ENCODE data around the gene MAP2K4.

MAP2K4 gene

GRCh38 chr17:12078791-12079190 lies 58.1 kb downstream of the MAP2K4 start:
- Histone ChIP-seq H3K14ac (ENCODE audit: low read length in 2 of 2) (no peak overlapping the region), H3K27ac (ENCODE audit: low read length, poor library complexity, severe bottlenecking) (peak overlapping the region; percentile 57), H3K23ac (ENCODE audit: low read length in 2 of 2) (no peak overlapping the region), H2AFZ (ENCODE audit: low read depth, low read length) (no peak overlapping the region), H2BK12ac (ENCODE audit: low read length in 2 of 2) (no peak overlapping the region), H3K18ac (ENCODE audit: low read depth in 1 of 2, low read length in 2 of 2) (no peak overlapping the region), H3K4me1 (ENCODE audit: control insufficient read depth, insufficient read depth, low read depth, low read length) (peaks cover 3% of the 10 kb centered on the region), H3K9me3 (ENCODE audit: control insufficient read depth, low read length) (no peaks in the 10 kb centered on the region), H3K36me3 (ENCODE audit: control insufficient read depth in 1 of 2, insufficient read depth in 2 of 2, low read depth in 1 of 2, low read length in 2 of 2) (peaks cover 4 to 39% of the 10 kb centered on the region in 2 experiments), H3K27me3 (ENCODE audit: control insufficient read depth in 1 of 2, insufficient read depth in 1 of 2, low read length in 2 of 2) (no peaks in the 10 kb centered on the region), H3K9ac (ENCODE audit: low read length) (peak overlapping the region; percentile 39), H3K79me1 (replicated peaks; ENCODE audit: low read length, poor library complexity, severe bottlenecking) (peaks cover 22% of the 10 kb centered on the region), H4K91ac (ENCODE audit: low read length) (no peak overlapping the region), H2AK5ac (ENCODE audit: low read length, severe bottlenecking) (no peak overlapping the region), H2BK120ac (ENCODE audit: low read depth, low read length) (no peak overlapping the region), H2BK15ac (ENCODE audit: low read depth, poor library complexity, severe bottlenecking) (no peak overlapping the region), H3K4me2 (ENCODE audit: low read length, poor library complexity, severe bottlenecking) (no peak overlapping the region), H4K8ac (ENCODE audit: low read length) (no peak overlapping the region), H2BK5ac (ENCODE audit: low read depth, low read length, poor library complexity, severe bottlenecking) (no peak overlapping the region), H3K4me3 (ENCODE audit: insufficient read depth in 1 of 2, low read depth in 1 of 2, low read length in 2 of 2) (no peak overlapping the region), H3K4ac (ENCODE audit: low read depth in 1 of 2, low read length in 2 of 2) (no peak overlapping the region)
- 14% methylated on average over 2 of the region's 2 CpGs for WGBS
- peak; percentile 75 for DNase-seq

- DNase-seq = peak; percentile 21
- Histone ChIP-seq H3K79me1 (replicated peaks; ENCODE audit: low read length, poor library complexity, severe bottlenecking) (peaks cover 30% of the 10 kb centered on the region), H3K36me3 (ENCODE audit: control insufficient read depth in 1 of 2, insufficient read depth in 2 of 2, low read depth in 1 of 2, low read length in 2 of 2) (peaks cover 4 to 33% of the 10 kb centered on the region in 2 experiments), H3K27me3 (ENCODE audit: control insufficient read depth in 1 of 2, insufficient read depth in 1 of 2, low read length in 2 of 2) (no peaks in the 10 kb centered on the region), H4K8ac (ENCODE audit: low read length) (no peak overlapping the region), H2AK5ac (ENCODE audit: low read length, severe bottlenecking) (no peak overlapping the region), H3K4me3 (ENCODE audit: insufficient read depth in 1 of 2, low read depth in 1 of 2, low read length in 2 of 2) (no peak overlapping the region), H2BK120ac (ENCODE audit: low read depth, low read length) (no peak overlapping the region), H3K18ac (ENCODE audit: low read depth in 1 of 2, low read length in 2 of 2) (peak overlapping the region in 1 of 2 experiments; percentile 88), H2BK12ac (ENCODE audit: low read length in 2 of 2) (peak overlapping the region in 1 of 2 experiments; percentile 71), H2BK15ac (ENCODE audit: low read depth, poor library complexity, severe bottlenecking) (no peak overlapping the region), H3K23ac (ENCODE audit: low read length in 2 of 2) (peak overlapping the region in 1 of 2 experiments; percentile 96), H3K4ac (ENCODE audit: low read depth in 1 of 2, low read length in 2 of 2) (no peak overlapping the region), H3K9me3 (ENCODE audit: control insufficient read depth, low read length) (no peaks in the 10 kb centered on the region), H3K4me2 (ENCODE audit: low read length, poor library complexity, severe bottlenecking) (no peak overlapping the region), H3K14ac (ENCODE audit: low read length in 2 of 2) (peak overlapping the region in 1 of 2 experiments; percentile 22), H2AFZ (ENCODE audit: low read depth, low read length) (no peak overlapping the region), H4K91ac (ENCODE audit: low read length) (no peak overlapping the region), H2BK5ac (ENCODE audit: low read depth, low read length, poor library complexity, severe bottlenecking) (no peak overlapping the region), H3K9ac (ENCODE audit: low read length) (no peak overlapping the region), H3K4me1 (ENCODE audit: control insufficient read depth, insufficient read depth, low read depth, low read length) (peaks cover 3% of the 10 kb centered on the region), H3K27ac (ENCODE audit: low read length, poor library complexity, severe bottlenecking) (no peak overlapping the region)
- 95% methylated on average over 5 of the region's 8 CpGs for WGBS
These were observed 61.0 kb downstream of the MAP2K4 start for GRCh38 chr17:12081720-12082119.

- Histone ChIP-seq H3K4ac (ENCODE audit: low read depth in 1 of 2, low read length in 2 of 2) (no peak overlapping the region), H4K8ac (ENCODE audit: low read length) (no peak overlapping the region), H3K14ac (ENCODE audit: low read length in 2 of 2) (no peak overlapping the region), H3K9me3 (ENCODE audit: control insufficient read depth, low read length) (no peaks in the 10 kb centered on the region), H3K4me2 (ENCODE audit: low read length, poor library complexity, severe bottlenecking) (no peak overlapping the region), H3K27ac (ENCODE audit: low read length, poor library complexity, severe bottlenecking) (no peak overlapping the region), H3K23ac (ENCODE audit: low read length in 2 of 2) (no peak overlapping the region), H3K79me1 (replicated peaks; ENCODE audit: low read length, poor library complexity, severe bottlenecking) (peaks cover 35% of the 10 kb centered on the region), H3K27me3 (ENCODE audit: control insufficient read depth in 1 of 2, insufficient read depth in 1 of 2, low read length in 2 of 2) (no peaks in the 10 kb centered on the region), H3K36me3 (ENCODE audit: control insufficient read depth in 1 of 2, insufficient read depth in 2 of 2, low read depth in 1 of 2, low read length in 2 of 2) (peaks cover 4 to 25% of the 10 kb centered on the region in 2 experiments), H2BK15ac (ENCODE audit: low read depth, poor library complexity, severe bottlenecking) (no peak overlapping the region), H4K91ac (ENCODE audit: low read length) (no peak overlapping the region), H2AFZ (ENCODE audit: low read depth, low read length) (no peak overlapping the region), H3K4me1 (ENCODE audit: control insufficient read depth, insufficient read depth, low read depth, low read length) (peaks cover 5% of the 10 kb centered on the region), H3K9ac (ENCODE audit: low read length) (no peak overlapping the region), H2BK120ac (ENCODE audit: low read depth, low read length) (no peak overlapping the region), H2AK5ac (ENCODE audit: low read length, severe bottlenecking) (no peak overlapping the region), H2BK12ac (ENCODE audit: low read length in 2 of 2) (no peak overlapping the region), H3K4me3 (ENCODE audit: insufficient read depth in 1 of 2, low read depth in 1 of 2, low read length in 2 of 2) (no peak overlapping the region), H3K18ac (ENCODE audit: low read depth in 1 of 2, low read length in 2 of 2) (no peak overlapping the region), H2BK5ac (ENCODE audit: low read depth, low read length, poor library complexity, severe bottlenecking) (no peak overlapping the region)
- WGBS = 98% methylated on average over 4 of the region's 4 CpGs
- DNase-seq = no peak
These were observed 64.6 kb downstream of the MAP2K4 start for GRCh38 chr17:12085076-12085949.

- Histone ChIP-seq H2BK120ac (ENCODE audit: low read depth, low read length) (no peak overlapping the region), H3K4me1 (ENCODE audit: control insufficient read depth, insufficient read depth, low read depth, low read length) (peaks cover 2% of the 10 kb centered on the region), H3K14ac (ENCODE audit: low read length in 2 of 2) (no peak overlapping the region), H3K4ac (ENCODE audit: low read depth in 1 of 2, low read length in 2 of 2) (no peak overlapping the region), H2BK12ac (ENCODE audit: low read length in 2 of 2) (no peak overlapping the region), H3K36me3 (ENCODE audit: control insufficient read depth in 1 of 2, insufficient read depth in 2 of 2, low read depth in 1 of 2, low read length in 2 of 2) (peaks cover 0 to 14% of the 10 kb centered on the region in 2 experiments), H4K91ac (ENCODE audit: low read length) (no peak overlapping the region), H3K18ac (ENCODE audit: low read depth in 1 of 2, low read length in 2 of 2) (no peak overlapping the region), H2AFZ (ENCODE audit: low read depth, low read length) (no peak overlapping the region), H4K8ac (ENCODE audit: low read length) (no peak overlapping the region), H3K4me3 (ENCODE audit: insufficient read depth in 1 of 2, low read depth in 1 of 2, low read length in 2 of 2) (no peak overlapping the region), H2BK5ac (ENCODE audit: low read depth, low read length, poor library complexity, severe bottlenecking) (no peak overlapping the region), H3K27me3 (ENCODE audit: control insufficient read depth in 1 of 2, insufficient read depth in 1 of 2, low read length in 2 of 2) (no peaks in the 10 kb centered on the region), H3K27ac (ENCODE audit: low read length, poor library complexity, severe bottlenecking) (no peak overlapping the region), H3K79me1 (replicated peaks; ENCODE audit: low read length, poor library complexity, severe bottlenecking) (peaks cover 34% of the 10 kb centered on the region), H2AK5ac (ENCODE audit: low read length, severe bottlenecking) (no peak overlapping the region), H3K4me2 (ENCODE audit: low read length, poor library complexity, severe bottlenecking) (no peak overlapping the region), H3K9ac (ENCODE audit: low read length) (no peak overlapping the region), H3K23ac (ENCODE audit: low read length in 2 of 2) (no peak overlapping the region), H2BK15ac (ENCODE audit: low read depth, poor library complexity, severe bottlenecking) (no peak overlapping the region), H3K9me3 (ENCODE audit: control insufficient read depth, low read length) (no peaks in the 10 kb centered on the region)
- no peak for DNase-seq
- no CpG with 5 or more reads among the region's 1 CpG for WGBS
These were observed 67.4 kb downstream of the MAP2K4 start for GRCh38 chr17:12088035-12088434.
